ENCODE measurements around the gene PLEK.

DNA sequence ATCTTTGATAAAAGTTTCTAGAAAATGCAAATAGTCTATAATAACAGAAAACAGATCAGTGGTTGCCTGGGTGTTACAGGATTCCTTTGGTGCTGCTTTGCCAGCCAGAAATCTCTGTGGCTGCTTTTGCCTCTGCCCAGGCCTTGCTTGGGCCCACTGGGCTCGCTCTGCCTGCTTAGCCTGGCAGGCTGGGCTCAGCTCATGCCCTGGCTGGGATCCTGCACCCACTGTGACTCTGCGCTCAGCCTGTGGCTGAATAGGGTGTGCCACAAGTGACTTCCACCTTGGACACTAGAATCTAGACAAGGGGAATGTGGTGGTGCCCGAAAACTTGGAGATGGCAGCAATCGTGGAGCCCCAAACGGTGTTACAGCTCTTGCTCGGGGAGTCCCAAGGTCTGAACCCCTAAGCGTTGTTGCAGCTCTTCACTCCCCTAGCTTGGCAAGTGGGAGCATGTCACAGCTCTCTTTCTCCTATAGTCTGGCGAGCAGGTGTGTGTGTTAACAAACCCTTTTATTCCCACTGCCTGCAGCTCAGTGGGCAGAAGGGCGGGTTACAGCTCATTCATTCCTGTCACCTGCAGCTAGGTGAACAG is 51.1 kb downstream of the PLEK start:
- TF ChIP-seq, protein P1, sequence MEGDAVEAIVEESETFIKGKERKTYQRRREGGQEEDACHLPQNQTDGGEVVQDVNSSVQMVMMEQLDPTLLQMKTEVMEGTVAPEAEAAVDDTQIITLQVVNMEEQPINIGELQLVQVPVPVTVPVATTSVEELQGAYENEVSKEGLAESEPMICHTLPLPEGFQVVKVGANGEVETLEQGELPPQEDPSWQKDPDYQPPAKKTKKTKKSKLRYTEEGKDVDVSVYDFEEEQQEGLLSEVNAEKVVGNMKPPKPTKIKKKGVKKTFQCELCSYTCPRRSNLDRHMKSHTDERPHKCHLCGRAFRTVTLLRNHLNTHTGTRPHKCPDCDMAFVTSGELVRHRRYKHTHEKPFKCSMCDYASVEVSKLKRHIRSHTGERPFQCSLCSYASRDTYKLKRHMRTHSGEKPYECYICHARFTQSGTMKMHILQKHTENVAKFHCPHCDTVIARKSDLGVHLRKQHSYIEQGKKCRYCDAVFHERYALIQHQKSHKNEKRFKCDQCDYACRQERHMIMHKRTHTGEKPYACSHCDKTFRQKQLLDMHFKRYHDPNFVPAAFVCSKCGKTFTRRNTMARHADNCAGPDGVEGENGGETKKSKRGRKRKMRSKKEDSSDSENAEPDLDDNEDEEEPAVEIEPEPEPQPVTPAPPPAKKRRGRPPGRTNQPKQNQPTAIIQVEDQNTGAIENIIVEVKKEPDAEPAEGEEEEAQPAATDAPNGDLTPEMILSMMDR (IDR thresholded peaks at IDR 0.05; ENCODE audit: insufficient read depth, low read length) = no peak
- TF ChIP-seq POLR2AphosphoS5 (IDR thresholded peaks at IDR 0.05; ENCODE audit: low read depth) (no peak), GABPA (IDR thresholded peaks at IDR 0.05; ENCODE audit: low read depth) (no peak)

Measured in HL-60 (cell line).